Testis (tissue), 3 donors: ENCODE results near the gene RNF11. TPM values are rescaled to one million over a fixed set of nuclear protein-coding genes. Genes with fewer than 3 reads are reported as not detected.

Experiments used
- DNase-seq: peaks from one replicate; pipeline ENCODE4 v3.0.0-alpha.2; 2019
- H3K27ac ChIP-seq, 2 donors: fragments of 200-600 bp; sonication (generic); one replicate each; pipeline ENCODE4 v1.5.1; 2019
- H3K27me3 ChIP-seq: fragments of 200-600 bp; sonication (generic); one replicate; pipeline ENCODE4 v1.5.1; 2019
- H3K36me3 ChIP-seq: fragments of 200-600 bp; sonication (generic); one replicate; pipeline ENCODE4 v1.5.1; 2017; ENCODE audit warnings: low read depth; ENCODE audit errors: missing control alignments
- H3K4me1 ChIP-seq: fragments of 200-600 bp; sonication (generic); one replicate; pipeline ENCODE4 v1.5.1; 2019
- H3K4me3 ChIP-seq, 2 donors: fragments of 200-600 bp; sonication (generic); one replicate each; pipeline ENCODE4 v1.5.1; 2017 to 2019
- H3K9me3 ChIP-seq: fragments of 200-600 bp; sonication (generic); one replicate; pipeline ENCODE4 v1.5.1; 2017
- POLR2A ChIP-seq: fragments of 450-650 bp; IDR thresholded peaks from one replicate; pipeline ENCODE4 v1.6.1; 2017; ENCODE audit warnings: antibody characterized with exemption, mild to moderate bottlenecking, moderate library complexity
- WGBS, 2 donors: methylation state at CpG; one replicate each; pipeline ENCODE4 v1.1.5; 2018; 5-methylcytosine and 5-hydroxymethylcytosine counted together
- intact Hi-C: fragments of 100-400 bp; cut with DNase I; formaldehyde crosslinking; loops from one replicate; pipeline ENCODE4 v1.15.1; 2023; ENCODE audit warnings: low total_unique reads
- polyA plus RNA-seq: library from polyadenylated mRNA; stranded (reverse); fragments of 350-450 nt; fragmentation: Illumina TruSeq; extraction: RNeasy Lipid Tissue Mini Kit (QIAGEN cat#74804); gene quantifications from one replicate; pipeline ENCODE4 v1.2.3, GENCODE V29; 2014; ENCODE audit warnings: low read depth, low replicate concordance; ENCODE audit not compliant: insufficient read depth
- total RNA-seq, 2 donors: library from RNA; depleted of rRNA; stranded (reverse); fragments of >200 nt; gene quantifications; one replicate each; pipeline ENCODE4 v1.2.3, GENCODE V29; 2016
- TF ChIP-seq, protein P1 (sequence below), 3 experiments: fragments of 450-650 bp in 2 of 3; fragments of 200-600 bp in 1 of 3; sonication (generic) in 1 of 3; IDR thresholded peaks; one replicate each; pipeline ENCODE4 v1.5.1; 2016 to 2019; ENCODE audit warnings: antibody characterized with exemption in 3 of 3, mild to moderate bottlenecking in 2 of 3, moderate library complexity in 1 of 3

RNF11 gene
- total and polyA plus RNA-seq, 3 donors from 2014 or later, result 59.8 to 108 (median 89.7) TPM

DNA sequence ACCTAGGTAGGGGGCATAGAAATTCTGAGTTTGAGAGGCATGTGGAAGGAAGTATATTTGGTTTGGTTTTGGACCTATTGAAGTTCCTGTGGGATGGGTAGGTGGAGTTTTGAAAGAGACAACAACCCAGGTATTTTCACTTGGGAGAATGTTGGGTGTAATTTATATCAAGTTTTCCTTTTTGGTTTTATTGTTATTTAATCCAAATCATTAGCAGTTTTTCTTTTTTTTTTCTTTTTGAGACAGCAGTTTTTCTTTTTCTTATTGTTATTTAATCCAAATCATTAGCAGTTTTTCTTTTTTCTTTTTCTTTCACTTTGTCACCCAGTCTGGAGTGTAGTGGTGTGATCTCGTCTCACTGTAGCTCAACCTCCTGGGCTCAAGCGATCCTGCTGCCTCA is 30.1 kb downstream of the RNF11 start:
- no peak for DNase-seq
- TF ChIP-seq, protein P1, sequence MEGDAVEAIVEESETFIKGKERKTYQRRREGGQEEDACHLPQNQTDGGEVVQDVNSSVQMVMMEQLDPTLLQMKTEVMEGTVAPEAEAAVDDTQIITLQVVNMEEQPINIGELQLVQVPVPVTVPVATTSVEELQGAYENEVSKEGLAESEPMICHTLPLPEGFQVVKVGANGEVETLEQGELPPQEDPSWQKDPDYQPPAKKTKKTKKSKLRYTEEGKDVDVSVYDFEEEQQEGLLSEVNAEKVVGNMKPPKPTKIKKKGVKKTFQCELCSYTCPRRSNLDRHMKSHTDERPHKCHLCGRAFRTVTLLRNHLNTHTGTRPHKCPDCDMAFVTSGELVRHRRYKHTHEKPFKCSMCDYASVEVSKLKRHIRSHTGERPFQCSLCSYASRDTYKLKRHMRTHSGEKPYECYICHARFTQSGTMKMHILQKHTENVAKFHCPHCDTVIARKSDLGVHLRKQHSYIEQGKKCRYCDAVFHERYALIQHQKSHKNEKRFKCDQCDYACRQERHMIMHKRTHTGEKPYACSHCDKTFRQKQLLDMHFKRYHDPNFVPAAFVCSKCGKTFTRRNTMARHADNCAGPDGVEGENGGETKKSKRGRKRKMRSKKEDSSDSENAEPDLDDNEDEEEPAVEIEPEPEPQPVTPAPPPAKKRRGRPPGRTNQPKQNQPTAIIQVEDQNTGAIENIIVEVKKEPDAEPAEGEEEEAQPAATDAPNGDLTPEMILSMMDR (IDR thresholded peaks at IDR 0.05), result no peak
- no peak for TF ChIP-seq POLR2A
- Histone ChIP-seq H3K27me3 (no peaks in the 10 kb centered on the region), H3K36me3 (no peaks in the 10 kb centered on the region), H3K27ac (no peak overlapping the region), H3K4me3 (no peak overlapping the region), H3K9me3 (no peaks in the 10 kb centered on the region), H3K4me1 (peaks cover 9% of the 10 kb centered on the region)
- intact Hi-C loops, result no loop called here
- 97% methylated on average over 2 of the region's 2 CpGs for WGBS, 2 donors

DNA sequence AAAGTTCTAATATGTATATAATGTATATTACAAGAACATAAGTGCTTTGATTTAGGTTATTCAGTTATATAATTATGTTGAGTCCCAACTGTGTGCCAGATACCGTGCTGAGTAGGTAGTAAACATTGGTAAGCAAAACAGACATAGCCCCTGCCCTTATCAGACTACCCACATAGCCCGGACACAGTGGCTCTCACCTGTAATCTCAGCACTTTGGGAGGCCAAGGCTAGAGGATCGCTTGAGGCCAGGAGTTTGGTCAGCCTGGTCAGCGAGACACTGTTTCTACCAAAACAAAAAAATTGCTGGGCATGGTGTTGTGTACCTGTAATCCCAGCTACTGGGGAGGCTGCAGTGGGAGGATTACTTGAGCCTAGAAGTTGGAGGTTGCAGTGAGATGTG is 30.7 kb downstream of the RNF11 start:
- Histone ChIP-seq H3K27me3 (no peaks in the 10 kb centered on the region), H3K9me3 (no peaks in the 10 kb centered on the region), H3K4me1 (peaks cover 15% of the 10 kb centered on the region), H3K36me3 (no peaks in the 10 kb centered on the region), H3K4me3 (no peak overlapping the region), H3K27ac (no peak overlapping the region)
- no peak for DNase-seq
- TF ChIP-seq POLR2A, result no peak
- TF ChIP-seq, protein P1 (IDR thresholded peaks at IDR 0.05), result no peak
- intact Hi-C loops, result no loop called here
- WGBS, 2 donors, result 94 to 98% methylated on average over 4 of the region's 4 CpGs

DNA sequence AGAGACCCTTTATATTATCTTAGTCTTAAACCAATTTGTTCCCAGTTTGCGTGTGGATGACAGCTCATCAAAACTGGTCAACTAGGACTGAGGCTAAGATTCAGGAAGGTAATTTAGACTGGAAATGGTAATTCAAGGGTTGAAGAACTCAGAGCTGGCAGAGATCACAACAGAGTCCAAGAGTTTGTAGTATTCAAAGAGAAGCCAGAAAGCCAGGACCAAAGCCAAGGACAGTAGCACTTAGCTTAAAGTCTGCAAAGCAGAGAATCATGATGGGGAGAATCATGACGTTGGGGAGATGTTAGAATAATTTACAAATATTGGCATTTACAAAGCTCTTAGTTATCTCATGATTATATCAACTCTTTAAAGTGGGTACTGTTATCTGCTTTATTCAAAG is 32.6 kb downstream of the RNF11 start:
- no peaks in the 10 kb centered on the region for H3K27me3 ChIP-seq
- peaks cover 11% of the 10 kb centered on the region for H3K4me1 ChIP-seq
- TF ChIP-seq POLR2A, result no peak
- TF ChIP-seq, protein P1 (IDR thresholded peaks at IDR 0.05), result no peak
- no peaks in the 10 kb centered on the region for H3K9me3 ChIP-seq
- intact Hi-C loops, result no loop called here
- no peak for DNase-seq
- H3K27ac ChIP-seq, result no peak overlapping the region
- 33 to 35% methylated on average over 2 of the region's 2 CpGs for WGBS, 2 donors
- H3K4me3 ChIP-seq, result no peak overlapping the region
- no peaks in the 10 kb centered on the region for H3K36me3 ChIP-seq

DNA sequence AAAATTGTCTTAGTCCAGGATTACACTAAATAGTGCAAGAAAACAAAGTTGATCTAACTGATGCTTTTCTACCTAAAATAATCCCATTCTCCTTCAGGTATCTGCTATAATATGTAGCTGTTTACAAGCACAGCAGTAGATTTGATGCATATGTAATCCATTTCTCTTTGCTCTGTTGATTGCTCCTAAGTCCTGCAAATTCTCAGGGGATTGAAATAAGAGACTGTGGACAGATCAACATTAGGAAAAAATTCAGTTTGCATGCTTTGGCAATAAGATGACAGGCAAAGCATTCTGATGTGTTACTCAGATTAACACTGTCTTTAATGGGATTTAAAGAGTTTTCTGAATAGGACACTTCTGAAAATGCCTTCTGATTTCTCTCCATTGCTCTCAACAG is 34.7 kb downstream of the RNF11 start:
- H3K9me3 ChIP-seq, result no peaks in the 10 kb centered on the region
- no peak for TF ChIP-seq POLR2A
- TF ChIP-seq, protein P1 (IDR thresholded peaks at IDR 0.05), result no peak
- no peak overlapping the region for H3K27ac ChIP-seq
- H3K4me1 ChIP-seq, result peaks cover 8% of the 10 kb centered on the region
- no peak overlapping the region for H3K4me3 ChIP-seq
- DNase-seq, result no peak
- no peaks in the 10 kb centered on the region for H3K36me3 ChIP-seq
- intact Hi-C loops, result no loop called here
- H3K27me3 ChIP-seq, result no peaks in the 10 kb centered on the region

DNA sequence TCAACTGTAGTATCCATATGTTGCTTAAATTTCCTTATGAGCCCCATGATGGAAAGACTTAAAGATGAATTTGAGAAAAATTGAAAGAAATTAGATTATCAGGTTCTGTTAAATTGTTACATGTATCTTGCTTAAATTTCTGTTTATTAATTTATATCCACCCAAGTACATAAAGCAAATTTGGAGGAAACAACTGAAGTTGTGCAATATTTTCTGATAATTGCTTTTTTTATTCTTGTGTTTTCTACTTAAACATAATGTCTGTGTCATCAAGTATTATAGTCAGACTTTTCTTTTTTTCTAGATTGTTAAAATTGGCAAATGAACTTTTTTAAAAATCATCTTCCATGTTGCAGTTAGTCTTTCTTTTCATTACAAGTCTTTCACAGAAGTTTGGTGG is 36.8 kb downstream of the RNF11 start:
- TF ChIP-seq POLR2A, result no peak
- TF ChIP-seq, protein P1 (IDR thresholded peaks at IDR 0.05), result no peak
- H3K36me3 ChIP-seq, result no peaks in the 10 kb centered on the region
- intact Hi-C loops, result no loop called here

More for the DNA sequence above, 36.8 kb downstream of the RNF11 start:
- Histone ChIP-seq H3K4me3 (no peak overlapping the region), H3K27ac (no peak overlapping the region), H3K27me3 (no peaks in the 10 kb centered on the region), H3K4me1 (peaks cover 8% of the 10 kb centered on the region), H3K9me3 (no peaks in the 10 kb centered on the region)
- no peak for DNase-seq
